AG08395 (cell line): Measurements from ENCODE around the gene ETFB.

Source experiments
- DNase-seq: peaks from one replicate; pipeline ENCODE4 v3.0.0; 2012; ENCODE audit warnings: mixed read lengths, low spot score

Gene ETFB

GRCh38 chr19:51295382-51296126 is 70.6 kb downstream of the ETFB start:
- no peak for DNase-seq
